Right atrium auricular region (tissue), 2 donors: ENCODE measurements around the gene TMEM121. TPM values are rescaled to one million over a fixed set of nuclear protein-coding genes. Genes with fewer than 3 reads are reported as not detected.
A peak's percentile ranks its signal among the peaks of the same experiment; 100 is the strongest.
"Not testable (repeated sequence)": the region's sequence is repeated elsewhere in the genome, so short reads cannot be mapped to it uniquely, and the experiment has no call there.

Experiments
- DNase-seq: peaks from one replicate; pipeline ENCODE4 v3.0.0-alpha.2; 2019; ENCODE audit warnings: low spot score
- H3K27ac ChIP-seq, 2 donors: fragments of 200-600 bp; sonication (generic); 1 replicate in 1 of 2; 2 replicates in 1 of 2; pipeline ENCODE4 v1.5.1; 2016 to 2019
- H3K27me3 ChIP-seq, 2 donors: fragments of 200-600 bp; sonication (generic); one replicate each; pipeline versions ENCODE4 v1.5.1 to v1.6.0; 2017 to 2019
- H3K36me3 ChIP-seq: fragments of 200-600 bp; sonication (generic); one replicate; pipeline ENCODE4 v1.5.1; 2016
- H3K4me1 ChIP-seq, 2 donors: fragments of 200-600 bp; sonication (generic); one replicate each; pipeline versions ENCODE4 v1.5.1 to v1.6.0; 2017 to 2019
- H3K4me3 ChIP-seq, 2 donors: fragments of 200-600 bp; sonication (generic); 1 replicate in 1 of 2; 2 replicates in 1 of 2; pipeline ENCODE4 v1.5.1; 2017 to 2019; ENCODE audit warnings: mild to moderate bottlenecking in 1 of 2, moderate library complexity in 1 of 2
- H3K9me3 ChIP-seq, 2 donors: fragments of 200-600 bp; sonication (generic); one replicate each; pipeline ENCODE4 v1.5.1; 2019
- total RNA-seq, 2 donors: library from RNA; depleted of rRNA; stranded (reverse); fragments of >200 nt; gene quantifications; one replicate each; pipeline ENCODE4 v1.1.0, GENCODE V29; 2016
- TF ChIP-seq, protein P1 (sequence below), 2 donors: fragments of 200-600 bp; sonication (generic); IDR thresholded peaks; one replicate each; pipeline ENCODE4 v1.5.1; 2019; ENCODE audit warnings: antibody characterized with exemption in 2 of 2

Gene TMEM121
- total RNA-seq, 2 donors from 2014 or later: 3.4 to 5.8 TPM

DNA sequence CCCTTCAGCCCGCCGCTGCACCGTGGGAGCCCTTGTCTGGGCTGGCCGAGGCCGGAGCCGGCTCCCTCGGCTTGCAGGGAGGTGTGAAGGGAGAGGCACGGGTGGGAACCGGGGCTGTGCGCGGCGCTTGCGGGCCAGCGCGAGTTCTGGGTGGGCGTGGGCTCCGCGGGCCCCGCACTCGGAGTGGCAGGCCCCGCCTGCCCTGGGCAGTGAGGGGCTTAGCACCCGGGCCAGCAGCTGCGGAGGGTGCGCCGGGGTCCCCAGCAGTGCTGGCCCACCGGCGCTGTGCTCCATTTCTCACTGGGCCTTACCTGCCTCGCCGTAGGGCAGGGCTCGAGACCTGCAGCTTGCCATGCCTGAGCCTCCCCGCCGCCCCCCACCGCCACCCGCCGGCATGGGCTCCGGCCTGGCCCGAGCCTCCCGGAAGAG, 21.4 kb downstream of the TMEM121 start:
- H3K36me3 ChIP-seq: no peaks in the 10 kb centered on the region
- H3K9me3 ChIP-seq: peaks cover 0 to 10% of the 10 kb centered on the region in 2 donors
- H3K27me3 ChIP-seq: no peaks in the 10 kb centered on the region
- H3K4me1 ChIP-seq: no peaks in the 10 kb centered on the region
- DNase-seq: no peak
- TF ChIP-seq, protein P1, sequence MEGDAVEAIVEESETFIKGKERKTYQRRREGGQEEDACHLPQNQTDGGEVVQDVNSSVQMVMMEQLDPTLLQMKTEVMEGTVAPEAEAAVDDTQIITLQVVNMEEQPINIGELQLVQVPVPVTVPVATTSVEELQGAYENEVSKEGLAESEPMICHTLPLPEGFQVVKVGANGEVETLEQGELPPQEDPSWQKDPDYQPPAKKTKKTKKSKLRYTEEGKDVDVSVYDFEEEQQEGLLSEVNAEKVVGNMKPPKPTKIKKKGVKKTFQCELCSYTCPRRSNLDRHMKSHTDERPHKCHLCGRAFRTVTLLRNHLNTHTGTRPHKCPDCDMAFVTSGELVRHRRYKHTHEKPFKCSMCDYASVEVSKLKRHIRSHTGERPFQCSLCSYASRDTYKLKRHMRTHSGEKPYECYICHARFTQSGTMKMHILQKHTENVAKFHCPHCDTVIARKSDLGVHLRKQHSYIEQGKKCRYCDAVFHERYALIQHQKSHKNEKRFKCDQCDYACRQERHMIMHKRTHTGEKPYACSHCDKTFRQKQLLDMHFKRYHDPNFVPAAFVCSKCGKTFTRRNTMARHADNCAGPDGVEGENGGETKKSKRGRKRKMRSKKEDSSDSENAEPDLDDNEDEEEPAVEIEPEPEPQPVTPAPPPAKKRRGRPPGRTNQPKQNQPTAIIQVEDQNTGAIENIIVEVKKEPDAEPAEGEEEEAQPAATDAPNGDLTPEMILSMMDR (IDR thresholded peaks at IDR 0.05): no peak
- no peak overlapping the region for H3K4me3 ChIP-seq
- no peak overlapping the region for H3K27ac ChIP-seq

DNA sequence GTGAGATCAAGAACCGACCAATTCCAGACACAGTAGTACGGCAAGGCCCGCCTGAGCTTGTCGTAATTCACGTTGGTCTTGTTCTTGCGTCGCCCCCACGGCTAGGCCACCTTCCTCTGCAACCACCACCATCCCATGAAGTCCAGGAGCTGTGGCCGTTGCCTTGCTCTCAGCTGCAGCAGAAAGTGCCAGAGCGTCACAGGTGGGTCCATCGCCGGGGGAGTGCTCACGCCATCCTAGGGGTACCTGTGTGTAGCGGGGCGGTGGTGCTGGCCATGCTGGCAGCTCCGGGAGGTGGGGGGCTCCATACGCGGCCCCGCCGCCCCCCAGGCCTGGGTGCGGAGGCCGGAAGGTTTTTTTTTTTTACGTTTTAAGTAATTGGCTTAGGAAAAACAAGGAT, 23.1 kb downstream of the TMEM121 start:
- H3K27ac ChIP-seq: no peak overlapping the region
- H3K27me3 ChIP-seq: no peaks in the 10 kb centered on the region
- TF ChIP-seq, protein P1 (IDR thresholded peaks at IDR 0.05): no peak
- no peak overlapping the region for H3K4me3 ChIP-seq
- no peak for DNase-seq
- H3K9me3 ChIP-seq: no peaks in the 10 kb centered on the region
- H3K4me1 ChIP-seq: no peaks in the 10 kb centered on the region
- no peaks in the 10 kb centered on the region for H3K36me3 ChIP-seq

DNA sequence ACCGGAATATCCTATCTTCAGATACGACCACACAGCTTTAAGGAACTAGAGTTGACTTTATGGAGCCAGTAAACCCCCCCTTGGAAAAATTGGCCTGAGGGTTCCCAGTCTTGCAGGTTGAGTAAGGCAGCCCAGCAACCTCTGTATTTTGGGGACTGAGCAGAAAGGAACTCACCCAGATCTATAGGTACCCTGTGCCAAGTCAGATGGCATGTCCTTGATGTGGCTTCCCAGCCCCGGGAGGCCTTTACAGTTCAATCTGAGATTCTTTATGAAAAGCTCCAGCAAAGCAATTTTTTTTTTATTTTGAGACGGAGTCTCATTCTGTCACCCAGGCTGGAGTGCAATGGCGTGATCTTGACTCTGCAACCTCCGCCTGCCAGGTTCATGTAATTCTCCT, 27.6 kb downstream of the TMEM121 start:
- H3K4me1 ChIP-seq: no peaks in the 10 kb centered on the region
- no peaks in the 10 kb centered on the region for H3K27me3 ChIP-seq
- no peaks in the 10 kb centered on the region for H3K9me3 ChIP-seq

DNA sequence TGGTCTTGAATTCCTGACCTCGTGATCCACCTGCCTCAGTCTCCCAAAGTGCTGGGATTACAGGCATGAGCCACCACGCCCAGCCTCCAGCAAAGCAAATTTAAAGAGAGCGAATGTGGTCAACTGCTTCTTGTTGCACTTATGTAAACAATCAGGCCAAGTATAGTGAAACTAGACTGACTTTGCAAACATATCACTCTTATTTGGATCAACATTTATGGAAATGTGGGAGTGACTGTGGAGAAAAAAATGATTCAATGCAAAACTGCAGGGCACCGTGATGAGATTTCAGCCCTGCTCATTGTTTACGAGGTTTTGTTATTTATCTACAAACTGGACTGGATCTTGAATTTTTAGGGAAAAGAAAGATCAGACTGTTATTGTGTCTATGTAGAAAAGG, 28.1 kb downstream of the TMEM121 start:
- no peaks in the 10 kb centered on the region for H3K36me3 ChIP-seq
- H3K9me3 ChIP-seq: no peaks in the 10 kb centered on the region
- TF ChIP-seq, protein P1 (IDR thresholded peaks at IDR 0.05): no peak
- H3K27me3 ChIP-seq: no peaks in the 10 kb centered on the region
- no peak for DNase-seq
- H3K4me1 ChIP-seq: peaks cover 0 to 4% of the 10 kb centered on the region in 2 donors
- no peak overlapping the region for H3K4me3 ChIP-seq
- H3K27ac ChIP-seq: no peak overlapping the region

More for the DNA sequence above, 27.6 kb downstream of the TMEM121 start:
- Histone ChIP-seq H3K36me3 (no peaks in the 10 kb centered on the region), H3K4me3 (no peak overlapping the region), H3K27ac (no peak overlapping the region)
- TF ChIP-seq, protein P1 (IDR thresholded peaks at IDR 0.05): no peak
- no peak for DNase-seq

DNA sequence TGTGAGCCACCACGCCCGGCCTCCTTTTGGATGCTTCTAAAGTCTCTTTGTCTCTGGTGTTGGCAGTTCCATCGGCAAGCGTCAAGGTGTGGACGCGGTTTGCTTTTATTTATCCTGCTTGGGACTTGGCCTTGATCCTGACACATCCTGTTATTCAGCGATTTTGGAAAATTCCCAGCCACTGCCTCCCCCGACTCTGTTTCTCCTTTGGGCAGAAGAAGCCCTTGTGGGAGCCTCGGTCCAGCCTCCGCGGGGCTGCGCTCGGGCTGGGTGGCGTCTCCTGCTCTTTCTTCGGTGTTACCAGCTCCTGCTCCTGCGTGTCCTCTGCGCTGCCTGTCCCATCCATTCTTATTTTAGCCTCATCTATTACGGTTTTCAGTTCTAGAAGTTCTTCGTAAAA, 31.3 kb downstream of the TMEM121 start:
- H3K9me3 ChIP-seq, H3K27ac ChIP-seq, H3K36me3 ChIP-seq, H3K27me3 ChIP-seq, H3K4me1 ChIP-seq, DNase-seq, H3K4me3 ChIP-seq: not testable (repeated sequence)

DNA sequence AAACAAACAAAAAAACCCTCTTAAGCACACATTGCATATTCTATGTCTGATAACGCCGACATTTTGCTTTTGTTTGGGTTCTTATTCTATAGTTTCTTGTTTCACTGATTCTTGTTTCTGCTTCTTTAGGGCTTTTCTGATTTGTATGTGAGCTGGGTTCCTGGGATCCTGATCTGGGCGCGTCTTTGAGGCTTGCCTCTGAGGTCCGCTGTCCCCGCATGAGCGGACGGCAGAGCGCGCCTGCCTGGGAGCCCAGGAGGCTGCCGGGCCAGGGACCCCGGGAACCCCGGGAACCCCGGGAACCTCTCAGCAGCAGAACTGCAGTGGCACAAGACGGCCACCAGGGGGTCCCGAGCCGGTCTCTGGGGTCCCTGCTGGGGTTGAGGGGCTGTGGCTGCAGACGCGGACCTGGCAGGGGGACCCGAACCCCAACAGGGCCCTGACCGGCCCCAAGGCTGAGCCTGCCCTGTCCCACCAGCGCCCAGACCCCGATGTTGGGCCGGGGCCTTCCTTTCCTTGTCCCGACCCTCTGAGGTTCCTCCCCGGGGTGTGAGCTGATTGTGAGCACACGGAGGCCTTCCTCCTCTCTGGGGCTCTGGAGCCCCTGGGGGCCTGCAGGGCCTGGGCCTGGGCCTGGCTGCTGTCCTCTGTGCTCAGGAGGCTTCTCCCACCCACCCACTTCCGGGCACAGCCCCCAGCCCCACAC, 32.2 kb downstream of the TMEM121 start:
- not testable (repeated sequence) for H3K4me3 ChIP-seq, H3K36me3 ChIP-seq, H3K9me3 ChIP-seq, H3K27me3 ChIP-seq, DNase-seq, H3K4me1 ChIP-seq, H3K27ac ChIP-seq
- TF ChIP-seq, protein P1 (IDR thresholded peaks at IDR 0.05): peak; percentile 39 to 52

DNA sequence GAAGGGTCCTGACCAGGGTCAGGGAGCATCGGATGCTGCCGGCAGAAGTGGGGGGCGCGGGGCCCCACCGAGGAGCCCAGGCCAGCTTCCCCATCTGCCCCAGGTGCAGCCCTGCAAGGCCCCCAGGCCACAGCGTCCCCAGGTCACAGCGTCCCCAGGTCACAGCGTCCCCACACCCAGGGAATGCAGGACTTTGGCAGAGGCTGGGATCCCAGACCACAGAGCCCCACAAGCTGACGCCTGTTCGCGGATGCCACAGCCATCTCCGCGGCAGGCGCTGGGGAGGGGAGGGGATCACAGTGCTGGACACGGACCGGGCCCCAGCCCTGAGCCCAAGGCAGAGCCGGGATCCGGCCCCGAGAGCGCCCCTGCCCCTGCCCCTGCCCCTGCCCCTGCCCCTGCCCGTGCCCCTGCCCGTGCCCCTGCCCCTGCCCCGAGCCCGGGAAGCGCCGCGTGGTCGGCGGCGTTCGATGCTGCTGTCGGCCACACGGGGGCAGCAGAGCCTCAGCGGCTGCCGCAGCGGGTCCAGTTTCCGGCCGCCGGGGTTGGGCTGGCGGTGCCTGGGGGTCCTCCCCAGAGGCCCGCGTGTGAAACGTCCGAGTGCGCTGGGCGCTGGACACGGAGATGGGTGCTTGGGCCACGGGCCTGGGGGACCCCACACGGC, 33.1 kb downstream of the TMEM121 start:
- DNase-seq: not testable (repeated sequence)
- peak overlapping the region in 1 of 2 donors; percentile 22 for H3K4me3 ChIP-seq

DNA sequence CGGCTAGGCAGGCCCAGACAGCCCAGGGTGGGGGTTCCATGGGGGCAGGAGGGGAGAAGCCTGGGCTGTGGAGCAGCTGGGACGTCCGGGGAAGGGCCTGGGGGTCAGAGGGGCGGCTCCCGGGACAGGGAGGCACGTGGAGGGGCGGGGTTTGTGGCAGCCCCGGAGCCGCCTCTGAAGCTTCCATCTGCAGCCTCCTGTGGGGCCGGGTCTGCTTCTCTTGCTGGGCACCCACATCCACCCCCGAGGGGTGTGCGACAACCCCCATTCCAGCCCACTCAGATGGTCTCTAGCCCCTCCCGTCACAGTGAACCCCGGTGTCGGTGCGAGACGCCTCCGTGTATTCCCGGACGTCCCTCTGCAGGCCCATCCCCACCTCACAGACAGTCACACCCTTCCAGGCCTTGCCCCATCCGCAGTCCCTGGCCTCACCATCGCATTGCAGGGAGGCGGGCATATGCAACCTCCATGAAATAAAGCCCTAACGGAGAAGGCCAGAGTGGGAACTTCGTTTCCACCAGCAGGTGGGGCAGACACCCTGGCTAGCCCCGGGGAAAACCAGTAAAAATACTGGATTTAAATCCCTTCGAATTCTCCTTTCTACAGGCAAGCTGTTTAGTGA, 33.8 kb downstream of the TMEM121 start:
- H3K27me3 ChIP-seq, H3K36me3 ChIP-seq, H3K9me3 ChIP-seq, H3K4me3 ChIP-seq, H3K27ac ChIP-seq, H3K4me1 ChIP-seq, DNase-seq: not testable (repeated sequence)

More for the DNA sequence above, 33.1 kb downstream of the TMEM121 start:
- not testable (repeated sequence) for H3K27me3 ChIP-seq, H3K27ac ChIP-seq, H3K9me3 ChIP-seq, H3K4me1 ChIP-seq, H3K36me3 ChIP-seq

DNA sequence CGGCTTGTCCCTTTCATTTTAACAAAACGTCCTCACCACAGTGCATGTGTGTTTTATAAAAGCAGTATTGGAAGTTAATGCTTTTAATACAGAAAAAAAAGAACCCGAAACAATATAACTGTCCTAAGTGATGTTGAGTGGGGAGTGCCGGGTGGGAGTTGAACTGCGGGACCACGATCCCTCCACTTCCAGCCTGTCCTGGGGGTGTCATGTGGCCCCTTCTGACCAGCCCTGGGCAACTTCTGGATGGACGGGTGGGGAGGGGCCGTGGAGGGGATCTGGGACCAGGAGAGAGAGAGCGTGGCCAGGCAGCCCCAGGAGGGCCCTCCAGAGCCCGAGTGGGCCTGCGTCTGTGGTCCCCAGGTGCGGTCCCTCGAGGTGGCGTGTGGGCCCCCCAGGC, 35.0 kb downstream of the TMEM121 start:
- not testable (repeated sequence) for H3K4me3 ChIP-seq, H3K36me3 ChIP-seq

More for the DNA sequence above, 35.0 kb downstream of the TMEM121 start:
- H3K27ac ChIP-seq, H3K4me1 ChIP-seq, H3K9me3 ChIP-seq, DNase-seq, H3K27me3 ChIP-seq: not testable (repeated sequence)
